Astrocyte of the spinal cord (primary cell): ENCODE data around the gene SLC27A1.

ENCODE experiments used
- DNase-seq: peaks from one replicate; pipeline ENCODE4 v3.0.0; 2011; ENCODE audit warnings: low read depth, low spot score
- H3K4me3 ChIP-seq: 2 replicates; pipeline ENCODE4 v1.5.1; 2011; ENCODE audit warnings: low read depth, mild to moderate bottlenecking, low read length, moderate library complexity
- in situ Hi-C: cut with HindIII; loops from 2 replicates; pipeline ENCODE4 v1.10.0; 2017; ENCODE audit warnings: low sequenced_read_pairs
- TF ChIP-seq, protein P1 (sequence below): IDR thresholded peaks from 2 replicates; pipeline ENCODE4 v1.5.1; 2012; ENCODE audit warnings: low read depth, mild to moderate bottlenecking, low read length, inconsistent platforms

SLC27A1 gene

GRCh38 chr19:17457616-17458015 lies 12.7 kb upstream of the SLC27A1 start:
- DNase-seq = no peak
- in situ Hi-C loops = no loop called here
- H3K4me3 ChIP-seq = no peak overlapping the region
- TF ChIP-seq, protein P1, sequence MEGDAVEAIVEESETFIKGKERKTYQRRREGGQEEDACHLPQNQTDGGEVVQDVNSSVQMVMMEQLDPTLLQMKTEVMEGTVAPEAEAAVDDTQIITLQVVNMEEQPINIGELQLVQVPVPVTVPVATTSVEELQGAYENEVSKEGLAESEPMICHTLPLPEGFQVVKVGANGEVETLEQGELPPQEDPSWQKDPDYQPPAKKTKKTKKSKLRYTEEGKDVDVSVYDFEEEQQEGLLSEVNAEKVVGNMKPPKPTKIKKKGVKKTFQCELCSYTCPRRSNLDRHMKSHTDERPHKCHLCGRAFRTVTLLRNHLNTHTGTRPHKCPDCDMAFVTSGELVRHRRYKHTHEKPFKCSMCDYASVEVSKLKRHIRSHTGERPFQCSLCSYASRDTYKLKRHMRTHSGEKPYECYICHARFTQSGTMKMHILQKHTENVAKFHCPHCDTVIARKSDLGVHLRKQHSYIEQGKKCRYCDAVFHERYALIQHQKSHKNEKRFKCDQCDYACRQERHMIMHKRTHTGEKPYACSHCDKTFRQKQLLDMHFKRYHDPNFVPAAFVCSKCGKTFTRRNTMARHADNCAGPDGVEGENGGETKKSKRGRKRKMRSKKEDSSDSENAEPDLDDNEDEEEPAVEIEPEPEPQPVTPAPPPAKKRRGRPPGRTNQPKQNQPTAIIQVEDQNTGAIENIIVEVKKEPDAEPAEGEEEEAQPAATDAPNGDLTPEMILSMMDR = no peak

DNA sequence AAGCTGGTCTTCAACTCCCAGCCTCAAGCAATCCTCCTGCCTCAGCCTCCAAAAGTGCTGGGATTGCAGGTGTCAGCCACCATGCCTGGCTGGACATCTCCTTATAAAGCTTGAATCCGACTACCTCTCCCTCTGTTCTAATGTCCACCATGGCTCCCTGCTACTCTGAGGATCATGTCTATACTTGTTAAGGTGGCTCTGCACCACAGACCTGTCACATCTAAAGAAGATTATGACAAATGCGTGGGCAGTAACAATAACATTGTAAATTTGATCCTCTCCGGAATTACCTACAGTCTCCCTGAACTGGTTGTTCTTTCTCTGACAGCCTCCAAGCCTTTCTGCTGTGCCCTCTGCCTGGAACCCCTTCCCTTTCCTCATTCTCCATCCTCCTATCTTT lies 11.4 kb upstream of the SLC27A1 start:
- in situ Hi-C loops = no loop called here
- TF ChIP-seq, protein P1 = no peak
- no peak for DNase-seq
- H3K4me3 ChIP-seq = no peak overlapping the region

DNA sequence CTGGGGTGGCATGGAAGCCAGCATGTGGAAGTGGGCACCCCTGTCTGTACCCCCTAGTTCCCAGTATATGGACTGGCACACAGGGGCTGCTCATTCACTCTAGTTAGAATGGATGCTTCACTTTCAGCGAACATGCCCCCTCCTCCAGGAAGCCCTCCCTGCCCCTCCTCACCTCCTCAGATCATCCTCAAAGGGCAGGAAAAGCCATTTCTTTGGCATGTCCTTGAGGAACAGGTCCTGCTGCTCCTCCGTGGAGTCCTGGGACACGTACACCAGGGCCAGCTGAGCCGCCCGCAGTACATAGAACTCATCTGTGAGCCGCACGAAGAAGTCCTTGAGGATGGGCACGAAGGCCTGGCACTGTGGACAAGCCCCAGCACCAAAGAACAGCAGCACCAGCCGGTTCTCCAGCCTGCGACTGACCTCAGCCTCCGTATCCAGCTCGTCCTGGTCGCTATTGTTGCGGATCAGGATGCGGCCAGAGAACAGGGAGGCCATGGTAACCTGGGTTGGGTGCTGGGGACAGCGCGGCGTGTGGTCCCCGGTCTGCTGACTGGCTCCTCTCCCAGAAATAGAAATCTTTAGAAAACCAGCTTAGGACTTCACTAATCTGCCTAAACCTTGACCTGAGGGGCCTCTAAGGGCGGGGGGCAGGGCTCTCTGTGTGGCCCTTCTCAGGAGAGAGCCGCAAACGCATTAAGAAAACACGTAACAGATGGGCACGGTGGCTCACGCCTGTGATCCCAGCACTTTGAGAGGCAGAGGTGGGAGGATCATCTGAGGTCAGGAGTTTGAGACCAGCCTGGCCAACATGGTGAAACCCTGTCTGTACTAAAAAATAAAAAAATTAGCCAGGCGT lies 9.7 kb upstream of the SLC27A1 start, which contains the start of gene NXNL1:
Gene NXNL1, minus strand, starts transcription at position 555 of the 859 bp plus-strand sequence. Its CDS starts 57 bp downstream, at position 498.
- H3K4me3 ChIP-seq = no peak within 1 kb of the TSS
- in situ Hi-C loops = no loop called here
- DNase-seq = no peak
- TF ChIP-seq, protein P1 = no peak

DNA sequence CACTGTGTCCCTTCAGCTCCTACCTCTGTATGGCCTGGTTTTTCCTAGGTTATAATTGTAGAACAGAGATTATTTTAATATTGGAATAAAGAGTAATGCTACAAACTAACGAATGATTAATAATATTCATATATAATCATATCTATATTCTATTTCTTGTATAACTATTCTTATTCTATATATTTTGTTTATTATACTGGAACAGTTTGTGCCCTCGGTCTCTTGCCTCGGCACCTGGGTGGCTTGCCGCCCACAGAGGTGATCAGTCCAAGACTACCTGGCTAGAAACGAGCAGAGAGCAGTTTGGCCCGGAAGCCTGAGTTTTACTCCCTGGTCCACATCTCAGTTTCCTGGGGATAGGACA lies 3.9 kb upstream of the SLC27A1 start:
- H3K4me3 ChIP-seq = no peak overlapping the region
- no peak for DNase-seq
- in situ Hi-C loops = no loop called here
- TF ChIP-seq, protein P1 = no peak

GRCh38 chr19:17467471-17468301 lies 2.6 kb upstream of the SLC27A1 start:
- H3K4me3 ChIP-seq = no peak overlapping the region
- no peak for DNase-seq
- TF ChIP-seq, protein P1 = no peak
- in situ Hi-C loops = no loop called here

GRCh38 chr19:17468302-17469091 lies 1.8 kb upstream of the SLC27A1 start:
- DNase-seq = no peak
- in situ Hi-C loops = no loop called here

More at GRCh38 chr19:17468302-17469091, 1.8 kb upstream of the SLC27A1 start:
- H3K4me3 ChIP-seq = peak overlapping the region; percentile 66
- TF ChIP-seq, protein P1 = no peak
